Neural progenitor cell (in vitro differentiated cells): ENCODE results near the gene ABCB10.

Source experiments
- CTCF ChIP-seq: fragments of 200-600 bp; sonication (generic); IDR thresholded peaks from 2 replicates; pipeline ENCODE4 v1.5.1; 2017; ENCODE audit warnings: antibody characterized with exemption, mild to moderate bottlenecking
- EZH2 ChIP-seq: fragments of 200-600 bp; sonication (generic); IDR thresholded peaks from 2 replicates; pipeline ENCODE4 v1.6.1; 2017; ENCODE audit warnings: antibody characterized with exemption, mild to moderate bottlenecking, moderate library complexity
- EZH2phosphoT487 ChIP-seq: fragments of 200-600 bp; sonication (generic); IDR thresholded peaks from 2 replicates; pipeline ENCODE4 v1.6.1; 2017; ENCODE audit warnings: antibody characterized with exemption

GRCh38 chr1:229480495-229480894, 78.0 kb downstream of the ABCB10 start:
- TF ChIP-seq CTCF (no peak), EZH2phosphoT487 (no peak), EZH2 (no peak)
